Liver (tissue), 9 donors: Measurements from ENCODE around the gene PCP2. TPM values are rescaled to one million over a fixed set of nuclear protein-coding genes. Genes with fewer than 3 reads are reported as not detected.

Experiments used
- DNase-seq: peaks from one replicate; pipeline ENCODE4 v3.0.0-alpha.2; 2017; ENCODE audit warnings: low spot score
- H3K27ac ChIP-seq, 2 donors: one replicate each; pipeline ENCODE4 v1.7.0; 2013; ENCODE audit warnings: inconsistent platforms in 2 of 2, low read length in 2 of 2, control low read depth in 1 of 2, low read depth in 1 of 2, mild to moderate bottlenecking in 1 of 2
- H3K27me3 ChIP-seq, 4 donors: one replicate each; pipeline versions ENCODE4 v1.6.1 to v1.7.0; 2013; ENCODE audit warnings: low read length in 3 of 4, inconsistent platforms in 1 of 4, mild to moderate bottlenecking in 1 of 4, moderate library complexity in 1 of 4; ENCODE audit not compliant: control insufficient read depth in 4 of 4, insufficient read depth in 4 of 4
- H3K36me3 ChIP-seq, 4 donors: one replicate each; pipeline versions ENCODE4 v1.6.1 to v1.7.0; 2013; ENCODE audit warnings: low read length in 3 of 4, mild to moderate bottlenecking in 3 of 4, low read depth in 1 of 4, moderate library complexity in 1 of 4; ENCODE audit not compliant: control insufficient read depth in 4 of 4, insufficient read depth in 3 of 4
- H3K4me1 ChIP-seq, 4 donors: one replicate each; pipeline versions ENCODE4 v1.6.1 to v1.7.0; 2013; ENCODE audit warnings: low read length in 3 of 4, mild to moderate bottlenecking in 3 of 4, moderate library complexity in 1 of 4; ENCODE audit not compliant: control insufficient read depth in 4 of 4, insufficient read depth in 4 of 4
- H3K4me3 ChIP-seq, 3 donors: one replicate each; pipeline versions ENCODE4 v1.6.1 to v1.7.0; 2013; ENCODE audit warnings: low read length in 3 of 3, control low read depth in 1 of 3, low read depth in 1 of 3, mild to moderate bottlenecking in 1 of 3
- H3K9ac ChIP-seq, 2 donors: one replicate each; pipeline ENCODE4 v1.7.0; 2013; ENCODE audit warnings: low read length in 2 of 2, mild to moderate bottlenecking in 2 of 2, moderate library complexity in 2 of 2, control low read depth in 1 of 2, low read depth in 1 of 2
- H3K9me3 ChIP-seq, 4 donors: one replicate each; pipeline versions ENCODE4 v1.6.1 to v1.7.0; 2013; ENCODE audit warnings: low read length in 3 of 4; ENCODE audit not compliant: control insufficient read depth in 4 of 4
- ATF3 ChIP-seq: IDR thresholded peaks from 2 replicates; pipeline ENCODE4 v1.6.1; 2016; ENCODE audit warnings: antibody characterized with exemption
- EGR1 ChIP-seq, 2 donors: IDR thresholded peaks; 2 replicates each; pipeline ENCODE4 v1.6.1; 2016 to 2018; ENCODE audit warnings: antibody characterized with exemption in 2 of 2, low read depth in 2 of 2
- FOXA1 ChIP-seq: IDR thresholded peaks from 2 replicates; pipeline ENCODE4 v1.6.1; 2016; ENCODE audit warnings: antibody characterized with exemption
- FOXA2 ChIP-seq: IDR thresholded peaks from 2 replicates; pipeline ENCODE4 v1.6.1; 2016; ENCODE audit warnings: antibody characterized with exemption
- GABPA ChIP-seq, 2 donors: IDR thresholded peaks in 1 of 2; conservative IDR thresholded peaks in 1 of 2; 2 replicates each; pipeline ENCODE4 v1.6.1; 2016; ENCODE audit warnings: antibody characterized with exemption in 2 of 2, mild to moderate bottlenecking in 1 of 2, moderate library complexity in 1 of 2
- HNF4G ChIP-seq: IDR thresholded peaks from 2 replicates; pipeline ENCODE4 v1.6.1; 2016; ENCODE audit warnings: antibody characterized with exemption
- JUND ChIP-seq, 2 donors: IDR thresholded peaks; 2 replicates each; pipeline ENCODE4 v1.6.1; 2016; ENCODE audit warnings: antibody characterized with exemption in 2 of 2
- MAX ChIP-seq: IDR thresholded peaks from 2 replicates; pipeline ENCODE4 v1.6.1; 2016; ENCODE audit warnings: antibody characterized with exemption
- NR2F2 ChIP-seq: IDR thresholded peaks from 2 replicates; pipeline ENCODE4 v1.6.1; 2016; ENCODE audit warnings: antibody characterized with exemption
- RXRA ChIP-seq, 2 donors: IDR thresholded peaks; 2 replicates each; pipeline ENCODE4 v1.6.1; 2017 to 2018; ENCODE audit warnings: antibody characterized with exemption in 2 of 2, mild to moderate bottlenecking in 1 of 2
- SP1 ChIP-seq: IDR thresholded peaks from 2 replicates; pipeline ENCODE4 v1.6.1; 2018; ENCODE audit warnings: antibody characterized with exemption, mild to moderate bottlenecking
- YY1 ChIP-seq: IDR thresholded peaks from 2 replicates; pipeline ENCODE4 v1.6.1; 2016; ENCODE audit warnings: antibody characterized with exemption, mild to moderate bottlenecking
- ZBTB33 ChIP-seq: IDR thresholded peaks from 2 replicates; pipeline ENCODE4 v1.6.1; 2016; ENCODE audit warnings: antibody characterized with exemption
- WGBS: extraction: QIAGEN DNeasy Blood & Tissue Kit; methylation state at CpG from one replicate; pipeline ENCODE4 v1.1.7; 2013; 5-methylcytosine and 5-hydroxymethylcytosine counted together
- polyA plus RNA-seq, 2 donors: library from polyadenylated mRNA; stranded (reverse) in 1 of 2; unstranded in 1 of 2; fragments of 200-250 nt in 1 of 2; fragments of >200 nt in 1 of 2; fragmentation: Nextera tagmentation in 1 of 2; extraction: Ambion mirVana in 1 of 2; gene quantifications; one replicate each; pipeline versions ENCODE4 v1.2.1 to v1.2.3, GENCODE V29; 2013 to 2015
- total RNA-seq, 2 donors: library from RNA; depleted of rRNA; stranded (reverse); fragments of >200 nt; gene quantifications; one replicate each; pipeline ENCODE4 v1.2.3, GENCODE V29; 2014
- TF ChIP-seq, protein P1 (sequence below): IDR thresholded peaks from 2 replicates; pipeline ENCODE4 v1.6.1; 2016; ENCODE audit warnings: antibody characterized with exemption, mild to moderate bottlenecking
- TF ChIP-seq, protein P2 (sequence below): fragments of 150-350 bp; IDR thresholded peaks from 2 replicates; pipeline ENCODE4 v1.5.1; 2017; ENCODE audit warnings: improper control_type of control experiment, low read depth, low read length; ENCODE audit not compliant: missing input control
- donor health status: healthy.
- donor health status: healthy.
- donor health status: healthy.
- donor health status: healthy.
- donor health status: healthy.

PCP2 gene
- total and polyA plus RNA-seq, 4 donors, result 0.08 to 0.25 TPM; not detected in 2

GRCh38 chr19:7676854-7677253 lies 43.3 kb upstream of the PCP2 start, which contains the start of gene MCEMP1:
TSS of gene MCEMP1 (plus strand) at chr19:7677090. CDS start at chr19:7677121, 31 bp downstream.
- H3K27me3 ChIP-seq, result no peaks in the 10 kb centered on the region
- no peaks in the 10 kb centered on the region for H3K36me3 ChIP-seq
- H3K27ac ChIP-seq, result peak within 1 kb of the TSS in 1 of 2 donors; percentile 41
- H3K4me1 ChIP-seq, result peaks cover 2 to 24% (median 11%) of the 10 kb centered on the region in 4 donors
- H3K4me3 ChIP-seq, result no peak within 1 kb of the TSS
- DNase-seq, result no peak
- WGBS, result 44% methylated on average over 10 of the region's 10 CpGs
- H3K9me3 ChIP-seq, result no peaks in the 10 kb centered on the region
- no peak within 1 kb of the TSS for H3K9ac ChIP-seq
- TF ChIP-seq HNF4G (no peak), SP1 (no peak), JUND (IDR thresholded peaks at IDR 0.05) (no peak)

DNA sequence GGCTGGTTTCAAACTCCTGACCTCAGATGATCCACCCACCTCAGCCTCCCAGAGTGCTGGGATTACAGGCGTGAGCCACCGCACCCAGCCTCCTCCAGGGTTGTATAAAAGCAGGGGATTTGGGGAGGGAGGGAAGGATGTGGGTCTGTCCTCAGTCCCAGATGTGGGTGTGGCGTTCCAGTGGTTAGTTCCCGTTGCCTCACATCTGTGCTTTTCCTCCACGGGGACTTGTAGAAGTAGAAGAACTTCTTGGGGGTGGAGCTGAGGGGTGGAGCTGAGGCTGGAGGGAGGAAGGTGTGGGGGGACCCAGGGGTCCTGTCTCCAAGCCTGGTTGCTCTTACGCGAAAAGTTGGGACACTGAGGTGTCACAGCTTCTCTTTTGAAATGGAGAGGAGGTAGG lies 42.9 kb upstream of the PCP2 start:
- Histone ChIP-seq H3K9ac (no peak overlapping the region), H3K9me3 (no peaks in the 10 kb centered on the region), H3K4me3 (no peak overlapping the region), H3K27me3 (no peaks in the 10 kb centered on the region), H3K36me3 (no peaks in the 10 kb centered on the region), H3K27ac (peak overlapping the region in 1 of 2 donors; percentile 41), H3K4me1 (peaks cover 2 to 20% (median 9%) of the 10 kb centered on the region in 4 donors)
- DNase-seq, result no peak
- no peak for TF ChIP-seq EGR1 (IDR thresholded peaks at IDR 0.05; ENCODE audit: low read depth in 2 of 2)
- TF ChIP-seq SP1, result no peak
- no peak for TF ChIP-seq JUND (IDR thresholded peaks at IDR 0.05)
- TF ChIP-seq MAX, result no peak
- TF ChIP-seq RXRA (IDR thresholded peaks at IDR 0.05), result no peak
- no peak for TF ChIP-seq HNF4G
- TF ChIP-seq FOXA1, result no peak
- no peak for TF ChIP-seq ATF3
- TF ChIP-seq, protein P1, sequence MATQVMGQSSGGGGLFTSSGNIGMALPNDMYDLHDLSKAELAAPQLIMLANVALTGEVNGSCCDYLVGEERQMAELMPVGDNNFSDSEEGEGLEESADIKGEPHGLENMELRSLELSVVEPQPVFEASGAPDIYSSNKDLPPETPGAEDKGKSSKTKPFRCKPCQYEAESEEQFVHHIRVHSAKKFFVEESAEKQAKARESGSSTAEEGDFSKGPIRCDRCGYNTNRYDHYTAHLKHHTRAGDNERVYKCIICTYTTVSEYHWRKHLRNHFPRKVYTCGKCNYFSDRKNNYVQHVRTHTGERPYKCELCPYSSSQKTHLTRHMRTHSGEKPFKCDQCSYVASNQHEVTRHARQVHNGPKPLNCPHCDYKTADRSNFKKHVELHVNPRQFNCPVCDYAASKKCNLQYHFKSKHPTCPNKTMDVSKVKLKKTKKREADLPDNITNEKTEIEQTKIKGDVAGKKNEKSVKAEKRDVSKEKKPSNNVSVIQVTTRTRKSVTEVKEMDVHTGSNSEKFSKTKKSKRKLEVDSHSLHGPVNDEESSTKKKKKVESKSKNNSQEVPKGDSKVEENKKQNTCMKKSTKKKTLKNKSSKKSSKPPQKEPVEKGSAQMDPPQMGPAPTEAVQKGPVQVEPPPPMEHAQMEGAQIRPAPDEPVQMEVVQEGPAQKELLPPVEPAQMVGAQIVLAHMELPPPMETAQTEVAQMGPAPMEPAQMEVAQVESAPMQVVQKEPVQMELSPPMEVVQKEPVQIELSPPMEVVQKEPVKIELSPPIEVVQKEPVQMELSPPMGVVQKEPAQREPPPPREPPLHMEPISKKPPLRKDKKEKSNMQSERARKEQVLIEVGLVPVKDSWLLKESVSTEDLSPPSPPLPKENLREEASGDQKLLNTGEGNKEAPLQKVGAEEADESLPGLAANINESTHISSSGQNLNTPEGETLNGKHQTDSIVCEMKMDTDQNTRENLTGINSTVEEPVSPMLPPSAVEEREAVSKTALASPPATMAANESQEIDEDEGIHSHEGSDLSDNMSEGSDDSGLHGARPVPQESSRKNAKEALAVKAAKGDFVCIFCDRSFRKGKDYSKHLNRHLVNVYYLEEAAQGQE, result no peak
- no peak for TF ChIP-seq NR2F2
- TF ChIP-seq, protein P2, sequence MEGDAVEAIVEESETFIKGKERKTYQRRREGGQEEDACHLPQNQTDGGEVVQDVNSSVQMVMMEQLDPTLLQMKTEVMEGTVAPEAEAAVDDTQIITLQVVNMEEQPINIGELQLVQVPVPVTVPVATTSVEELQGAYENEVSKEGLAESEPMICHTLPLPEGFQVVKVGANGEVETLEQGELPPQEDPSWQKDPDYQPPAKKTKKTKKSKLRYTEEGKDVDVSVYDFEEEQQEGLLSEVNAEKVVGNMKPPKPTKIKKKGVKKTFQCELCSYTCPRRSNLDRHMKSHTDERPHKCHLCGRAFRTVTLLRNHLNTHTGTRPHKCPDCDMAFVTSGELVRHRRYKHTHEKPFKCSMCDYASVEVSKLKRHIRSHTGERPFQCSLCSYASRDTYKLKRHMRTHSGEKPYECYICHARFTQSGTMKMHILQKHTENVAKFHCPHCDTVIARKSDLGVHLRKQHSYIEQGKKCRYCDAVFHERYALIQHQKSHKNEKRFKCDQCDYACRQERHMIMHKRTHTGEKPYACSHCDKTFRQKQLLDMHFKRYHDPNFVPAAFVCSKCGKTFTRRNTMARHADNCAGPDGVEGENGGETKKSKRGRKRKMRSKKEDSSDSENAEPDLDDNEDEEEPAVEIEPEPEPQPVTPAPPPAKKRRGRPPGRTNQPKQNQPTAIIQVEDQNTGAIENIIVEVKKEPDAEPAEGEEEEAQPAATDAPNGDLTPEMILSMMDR, result no peak
- TF ChIP-seq ZBTB33, result no peak
- TF ChIP-seq FOXA2, result no peak
- no peak for TF ChIP-seq YY1
- TF ChIP-seq GABPA (IDR thresholded peaks at IDR 0.05 in 1 of 2, conservative IDR thresholded peaks at IDR 0.05 in 1 of 2), result no peak
- WGBS, result 56% methylated on average over 7 of the region's 7 CpGs
